Measurements from ENCODE around the gene ATG2B.
"Not testable (repeated sequence)": the region's sequence is repeated elsewhere in the genome, so short reads cannot be mapped to it uniquely, and the experiment has no call there.

The ATG2B gene

DNA sequence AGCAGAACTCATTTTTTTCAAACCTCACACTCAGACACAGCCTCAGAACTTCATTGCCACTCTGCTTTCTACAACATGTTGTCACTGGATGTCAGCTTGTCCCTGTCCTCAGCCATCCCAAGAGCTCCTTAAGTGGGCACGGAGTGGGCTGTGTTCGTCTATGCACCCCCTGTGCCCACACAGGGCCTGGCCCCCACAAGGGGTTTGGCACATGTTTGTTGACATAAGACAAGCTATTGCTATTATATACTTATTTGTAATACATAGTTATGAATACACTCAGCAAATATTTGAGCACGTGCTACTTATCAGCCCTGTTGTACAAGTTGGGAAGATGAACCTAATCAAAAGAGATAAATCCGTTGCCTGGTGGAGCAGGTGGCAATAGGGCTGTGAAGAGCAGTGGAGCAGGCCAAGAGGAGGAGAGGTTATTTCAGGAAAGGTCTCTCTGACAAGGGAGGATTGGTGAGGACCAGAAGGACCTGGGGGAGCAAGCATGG is 111.4 kb downstream of the ATG2B start:
- no peak for DNase-seq

GRCh38 chr14:96250485-96250884 is 112.7 kb downstream of the ATG2B start:
- no peak for DNase-seq

DNA sequence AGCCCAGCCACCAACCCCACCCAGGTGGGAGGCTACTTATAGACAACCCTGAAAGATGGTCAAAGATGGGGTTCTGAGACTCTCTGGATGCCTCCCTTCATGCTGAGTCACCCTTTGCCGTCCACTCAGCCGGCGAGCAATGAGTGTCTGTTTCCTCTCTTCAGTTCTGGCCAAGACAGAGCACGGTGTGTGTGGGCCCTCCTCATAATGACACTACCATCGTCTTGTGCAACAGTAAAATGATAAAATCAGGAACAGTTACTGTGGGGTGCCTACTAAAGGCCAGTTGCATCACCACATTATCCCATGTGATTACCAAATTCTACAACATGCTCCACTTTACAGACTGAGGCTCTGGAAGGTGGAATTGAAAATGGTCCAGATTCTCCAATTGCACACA is 114.1 kb downstream of the ATG2B start:
- DNase-seq = no peak

DNA sequence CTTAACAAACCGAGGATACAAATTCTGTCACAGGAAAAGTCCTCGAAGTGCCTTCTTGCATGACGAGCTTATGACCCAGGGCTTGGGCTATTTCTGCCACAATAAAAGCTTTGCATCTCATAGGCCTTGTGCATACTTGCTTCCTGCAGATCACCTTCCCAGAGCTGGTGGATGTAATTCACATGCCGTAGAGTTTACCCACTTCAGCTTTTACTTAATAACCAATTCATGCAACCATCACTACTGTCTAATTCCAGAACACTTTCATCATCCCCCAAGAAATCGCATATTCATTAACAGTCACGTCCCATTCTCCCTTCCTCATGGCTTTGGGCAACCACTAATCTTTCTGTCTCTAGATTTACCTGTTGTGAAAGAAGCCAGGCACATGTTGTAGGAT is 116.1 kb downstream of the ATG2B start:
- DNase-seq = no peak

DNA sequence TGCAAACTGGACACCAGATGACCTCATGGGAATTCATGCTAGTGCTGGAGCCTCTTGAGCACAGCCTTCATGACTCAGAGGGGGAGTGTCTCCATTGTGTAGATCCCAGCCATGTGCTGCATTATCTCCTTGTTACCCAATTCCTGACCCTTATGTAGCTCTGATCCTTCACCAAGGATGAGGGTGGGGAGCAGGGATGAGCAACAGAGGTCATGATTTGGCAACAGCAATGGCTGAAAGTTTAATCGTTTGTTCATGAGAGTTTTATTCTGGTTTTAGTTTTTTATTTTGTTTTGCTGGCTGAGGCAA is 116.6 kb downstream of the ATG2B start:
- DNase-seq = no peak

DNA sequence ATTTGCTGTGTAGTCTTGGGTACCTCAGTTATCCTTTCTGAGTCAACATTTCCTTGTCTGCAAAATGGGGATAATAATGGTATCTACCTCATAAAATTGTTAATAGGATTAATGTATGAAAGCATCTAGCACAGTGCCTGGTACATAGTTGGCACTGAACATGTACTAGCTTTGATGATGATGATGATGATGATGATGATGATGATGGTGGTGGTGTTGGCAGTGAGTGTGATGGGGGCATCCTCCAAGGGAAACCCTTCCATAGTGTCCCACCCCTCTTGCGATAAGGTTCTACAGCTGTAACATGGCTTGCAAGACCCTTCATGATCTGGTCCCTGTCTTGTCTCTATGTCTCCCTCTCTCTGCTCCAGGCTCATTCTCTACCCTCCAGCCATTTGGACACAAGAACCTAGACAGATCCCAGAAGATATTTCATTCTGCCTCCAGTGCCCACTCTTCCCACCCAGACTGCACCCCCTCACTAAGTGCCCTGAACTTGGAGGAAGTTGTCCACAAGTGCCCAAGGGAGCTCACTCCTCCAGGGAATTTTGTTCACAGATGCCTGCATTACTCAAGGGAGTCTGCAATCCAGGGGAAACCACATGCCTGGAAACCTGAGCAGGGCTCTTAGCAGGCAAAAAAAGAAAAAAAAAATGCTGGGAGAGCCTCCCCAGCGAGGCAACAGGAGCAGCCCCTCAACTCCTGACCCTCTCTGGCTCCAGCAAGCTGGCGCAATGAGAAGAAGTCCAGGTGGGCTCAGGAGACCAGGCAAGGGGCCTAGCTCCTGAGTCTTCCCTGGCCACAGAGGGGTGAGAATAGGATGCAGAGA is 117.2 kb downstream of the ATG2B start:
- no peak for DNase-seq

- not testable (repeated sequence) for DNase-seq
Observed at GRCh38 chr14:96245074-96245473, 118.1 kb downstream of the ATG2B start.

DNA sequence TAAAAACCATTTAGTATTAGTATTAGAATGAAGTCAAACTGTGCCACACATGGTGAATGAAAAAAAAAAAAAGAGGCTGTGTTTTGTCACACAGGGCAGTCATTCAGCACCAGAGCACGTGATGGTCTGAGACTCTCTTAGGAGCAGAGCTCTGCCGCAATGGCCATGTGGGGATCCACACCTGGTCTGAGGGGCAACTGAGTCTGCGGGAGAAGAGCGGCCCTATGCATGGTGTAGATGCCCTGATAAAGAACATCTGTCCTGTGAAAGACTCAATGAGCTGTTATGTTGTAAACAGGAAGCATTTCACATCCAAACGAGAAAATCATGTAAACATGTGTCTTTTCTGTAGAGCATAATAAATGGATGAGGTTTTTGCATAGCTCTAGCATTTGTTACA is 119.4 kb downstream of the ATG2B start:
- DNase-seq = no peak

DNA sequence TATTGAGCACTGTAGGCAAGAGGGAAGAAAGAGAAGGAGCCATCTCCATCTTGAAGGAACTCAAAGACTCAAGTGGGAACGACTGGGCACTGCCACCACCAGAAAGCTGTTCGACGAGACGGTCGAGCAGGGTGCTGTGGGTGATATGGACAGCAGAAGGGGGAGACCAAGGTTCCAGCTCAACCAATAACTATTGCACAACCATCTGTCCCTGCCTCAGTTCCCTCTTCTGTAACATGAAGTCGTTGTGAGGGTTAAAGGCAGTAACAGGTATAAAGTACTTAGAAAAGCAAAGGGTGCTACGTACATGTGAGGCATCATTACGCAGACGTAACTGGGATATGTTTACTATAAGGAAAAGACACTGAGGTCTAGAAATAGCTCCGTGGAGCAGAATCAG is 121.0 kb downstream of the ATG2B start:
- no peak for DNase-seq

GRCh38 chr14:96240641-96241040 is 122.5 kb downstream of the ATG2B start:
- no peak for DNase-seq

GRCh38 chr14:96239711-96240141 is 123.4 kb downstream of the ATG2B start:
- no peak for DNase-seq

GRCh38 chr14:96238676-96239265 is 124.4 kb downstream of the ATG2B start:
- DNase-seq = no peak

DNA sequence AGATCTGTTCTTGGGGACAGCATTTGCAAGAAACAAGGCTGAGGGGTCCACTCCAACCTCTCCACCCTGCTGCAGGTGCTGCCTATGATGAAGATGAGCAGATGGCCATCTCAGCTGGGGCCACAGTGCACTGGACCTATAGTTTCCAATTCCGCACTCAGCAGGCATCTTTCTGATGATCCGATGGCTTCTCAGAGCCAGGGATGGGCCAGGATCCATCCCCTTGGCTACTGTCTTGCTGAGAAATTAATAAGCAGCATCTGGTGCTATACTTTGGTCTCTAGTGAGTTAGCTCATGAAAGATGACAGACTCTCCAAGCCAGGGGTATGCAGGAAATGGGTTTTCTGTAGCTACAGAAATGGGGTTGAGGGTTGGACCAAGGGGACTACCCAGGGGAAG is 125.5 kb downstream of the ATG2B start:
- no peak for DNase-seq

DNA sequence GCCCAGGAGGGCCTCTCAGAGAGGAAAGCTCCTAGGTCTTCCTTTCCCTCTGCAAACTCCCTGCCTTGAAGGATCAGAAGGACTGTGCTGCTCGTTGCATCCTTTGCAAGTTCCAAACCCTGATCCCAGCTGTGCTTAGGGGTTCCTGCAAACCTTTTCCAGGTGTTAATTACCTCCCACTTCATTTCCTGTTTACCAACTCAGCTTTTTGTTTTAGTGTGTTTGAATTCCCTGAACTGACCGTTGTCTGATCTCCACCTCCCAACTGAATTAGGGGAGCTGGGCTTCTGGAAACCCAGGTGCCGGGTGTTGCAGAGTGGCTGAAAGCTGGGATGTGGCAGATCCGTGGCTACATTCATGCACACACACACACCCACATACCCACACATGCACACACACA is 127.7 kb downstream of the ATG2B start:
- no peak for DNase-seq

DNA sequence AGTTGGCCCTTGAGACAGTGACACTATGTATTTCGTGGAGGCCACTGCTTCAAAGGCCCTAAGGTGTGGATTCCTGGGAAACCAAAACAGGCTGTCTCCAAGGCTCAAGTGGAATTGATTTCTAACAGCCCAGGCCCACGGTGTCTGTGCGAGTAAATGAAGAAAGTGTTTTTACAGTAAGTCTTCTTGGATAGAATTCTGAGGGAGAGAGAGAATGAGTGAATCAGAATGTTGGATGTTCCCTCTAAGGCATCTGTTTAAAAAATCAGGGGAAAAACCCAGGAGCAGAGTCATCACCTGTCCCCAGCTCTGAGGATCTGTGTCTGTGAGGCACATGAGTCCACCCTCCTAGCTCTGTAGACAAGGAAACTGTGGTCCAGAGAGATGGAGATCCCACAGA is 129.5 kb downstream of the ATG2B start:
- no peak for DNase-seq

DNA sequence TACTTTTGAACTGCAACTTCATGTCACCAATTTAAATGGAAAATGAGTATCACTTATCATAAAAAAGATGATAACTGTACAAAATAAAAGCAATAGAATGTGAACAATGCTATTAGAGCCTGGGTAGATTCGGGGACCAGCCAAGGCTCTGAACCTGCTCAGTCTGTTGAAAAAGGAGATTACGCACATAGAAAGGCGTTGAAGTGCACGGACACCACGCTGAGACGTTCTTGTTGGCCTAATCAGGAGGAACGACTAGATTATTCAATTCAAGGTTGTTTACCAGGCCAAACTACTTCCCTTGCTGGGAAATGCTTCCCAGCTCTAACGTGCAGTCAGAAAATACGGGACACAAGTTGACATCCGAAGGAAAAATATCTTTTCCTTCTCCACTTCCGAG is 130.6 kb downstream of the ATG2B start:
- DNase-seq = peak; percentile 17

DNA sequence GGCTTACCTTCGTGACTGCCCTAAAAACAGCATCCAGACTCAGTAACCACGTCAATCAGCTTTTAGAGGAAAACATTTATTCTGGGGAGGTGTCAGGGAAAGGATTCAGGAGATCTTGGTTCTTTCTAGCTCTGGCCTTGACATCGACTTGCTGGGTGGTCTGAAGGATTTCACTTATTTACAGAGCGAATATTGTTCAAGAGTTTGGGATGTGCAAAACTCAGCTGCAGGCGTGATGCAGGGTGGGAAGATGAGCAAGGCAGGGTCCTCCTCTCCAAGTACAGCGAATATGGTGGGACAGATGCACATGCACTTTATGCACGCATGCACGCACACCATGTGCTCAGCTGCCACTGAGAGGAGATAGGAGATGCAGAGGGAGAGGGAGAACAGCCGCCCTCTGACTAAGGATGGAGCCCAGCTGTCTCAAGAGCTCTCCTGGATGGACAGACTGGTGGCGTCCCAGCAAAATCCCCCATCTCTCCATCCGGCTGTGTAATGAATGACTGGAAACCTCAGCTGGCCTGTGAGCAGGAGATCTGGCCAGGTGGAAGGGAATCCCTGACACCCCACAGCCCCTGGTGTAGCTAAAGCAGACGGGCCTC is 131.5 kb downstream of the ATG2B start:
- DNase-seq = peak; percentile 71

GRCh38 chr14:96231056-96231455 is 132.1 kb downstream of the ATG2B start:
- no peak for DNase-seq

DNA sequence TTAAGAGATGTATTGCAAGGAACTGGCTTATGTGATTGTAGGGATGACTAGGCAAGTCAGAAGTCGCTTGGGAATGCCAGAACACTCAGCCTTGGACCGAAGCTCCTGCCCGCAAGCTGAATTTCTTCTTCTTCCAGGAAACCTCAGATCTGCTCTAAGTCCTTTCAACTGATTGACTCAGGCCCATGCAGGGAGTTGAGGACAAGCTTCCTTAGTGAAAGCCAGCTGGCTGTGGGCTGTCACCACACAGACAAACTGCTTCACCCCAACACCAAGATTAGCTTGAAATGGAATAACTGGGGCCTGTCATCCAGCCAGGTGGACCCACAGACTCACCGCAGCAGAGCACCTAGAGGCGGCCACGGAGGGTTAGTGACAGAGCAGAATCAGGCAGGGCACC is 133.8 kb downstream of the ATG2B start:
- no peak for DNase-seq
